NCI-H146 treated with DMSO at 0.1 percent for 48 hours (cell line): ENCODE measurements around the gene MGAT4A.
"Not testable (repeated sequence)": the region's sequence is repeated elsewhere in the genome, so short reads cannot be mapped to it uniquely, and the experiment has no call there.

ENCODE experiments used
- DNase-seq: peaks from one replicate; lab custom pipeline; 2025; ENCODE audit not compliant: unreplicated experiment; lab: John Stamatoyannopoulos, UW

Gene MGAT4A

DNA sequence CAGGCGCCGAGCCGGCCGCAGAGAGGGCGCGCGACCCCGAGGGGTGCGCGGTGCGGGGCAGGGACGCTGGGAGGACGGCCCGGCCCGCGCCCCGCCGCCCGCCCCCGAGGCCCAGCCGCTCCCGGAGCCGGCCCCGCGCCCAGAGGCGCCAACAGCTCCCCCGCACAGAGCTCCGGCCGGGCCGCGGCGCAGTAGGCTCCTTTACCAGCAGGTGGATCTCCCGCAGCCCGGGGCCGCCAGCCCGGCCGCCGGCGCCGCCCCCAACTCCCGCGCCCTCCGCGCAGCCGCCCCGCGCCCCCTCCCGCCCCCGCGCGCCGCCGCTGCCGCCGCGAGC is 258 bp downstream of the MGAT4A start:
- peak; percentile 46 for DNase-seq

DNA sequence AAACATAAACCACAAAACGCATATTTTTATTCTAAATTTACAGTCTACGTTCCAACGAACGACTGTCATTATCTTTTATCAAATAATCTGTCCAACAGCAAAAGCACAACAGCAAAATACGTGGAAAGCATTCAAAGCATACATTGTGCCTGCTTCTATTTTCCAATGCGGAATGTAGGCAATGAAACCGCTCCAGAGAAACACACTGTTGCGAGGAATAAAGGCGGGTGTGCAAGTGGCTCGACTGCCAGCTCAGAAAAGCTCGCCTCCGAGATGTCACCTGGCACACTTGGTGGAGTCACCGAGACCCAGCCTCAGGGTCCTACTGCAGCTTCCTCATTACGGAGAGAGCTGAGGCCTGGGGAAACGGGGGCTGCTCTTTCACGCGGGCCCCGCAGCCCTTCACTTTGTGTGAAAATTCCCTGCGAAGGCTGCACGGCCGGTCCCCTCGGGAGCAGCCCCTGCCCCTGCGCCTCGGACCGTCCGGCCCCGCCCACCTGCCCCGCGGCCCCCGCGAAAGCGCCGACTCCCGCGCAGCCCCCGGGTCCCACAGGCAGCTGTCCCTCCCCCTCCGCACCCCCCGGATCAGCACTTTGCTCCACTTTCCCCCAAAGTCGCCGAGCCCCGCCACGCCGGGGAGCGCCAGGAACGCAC is 752 bp downstream of the MGAT4A start:
- DNase-seq: peak; percentile 31

DNA sequence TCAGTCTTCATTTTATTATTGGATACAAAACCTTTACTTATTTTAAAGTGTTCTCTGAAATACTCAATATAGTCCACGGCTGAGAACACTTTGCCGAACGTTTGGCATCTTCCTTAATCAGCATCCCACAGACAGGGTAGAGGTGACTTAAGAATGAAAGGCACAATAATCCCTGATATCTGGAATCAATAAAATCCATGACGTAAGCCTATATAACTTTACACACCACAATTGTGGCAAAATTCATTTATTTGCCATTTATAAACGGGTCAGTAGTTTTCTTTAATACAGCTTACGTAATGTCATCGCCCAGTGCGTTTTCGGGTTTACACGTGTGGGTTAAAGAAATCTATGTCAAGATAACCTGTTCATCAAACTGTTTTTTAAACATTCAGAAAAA is 1.3 kb downstream of the MGAT4A start:
- DNase-seq: peak; percentile 35

DNA sequence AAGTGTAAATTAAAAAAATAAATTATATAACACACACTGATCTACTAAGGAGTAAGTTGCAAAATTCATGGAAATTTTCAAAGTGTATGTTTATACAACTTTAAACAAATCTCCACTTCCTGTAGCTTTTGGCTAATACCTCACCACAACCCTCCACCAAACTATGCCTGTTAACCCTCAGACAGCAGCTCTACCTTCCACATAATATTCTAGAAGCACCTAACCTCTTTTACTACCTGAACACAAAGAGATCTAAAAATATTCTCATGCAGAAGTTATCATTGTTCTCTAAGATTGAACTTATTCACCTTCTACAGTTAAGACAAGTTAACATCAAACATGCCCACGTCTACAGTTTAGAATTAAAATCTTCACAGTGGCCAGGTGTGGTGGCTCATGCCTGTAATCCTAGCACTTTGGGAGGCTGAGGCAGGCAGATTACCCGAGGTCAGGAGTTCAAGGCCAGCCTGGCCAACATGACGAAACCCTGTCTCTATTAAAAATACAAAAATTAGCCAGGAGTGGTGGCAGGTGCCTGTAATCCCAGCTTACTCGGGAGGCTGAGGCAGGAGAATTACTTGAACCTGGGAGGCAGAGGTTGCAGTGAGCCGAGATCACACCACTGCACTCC is 2.7 kb downstream of the MGAT4A start:
- not testable (repeated sequence) for DNase-seq

DNA sequence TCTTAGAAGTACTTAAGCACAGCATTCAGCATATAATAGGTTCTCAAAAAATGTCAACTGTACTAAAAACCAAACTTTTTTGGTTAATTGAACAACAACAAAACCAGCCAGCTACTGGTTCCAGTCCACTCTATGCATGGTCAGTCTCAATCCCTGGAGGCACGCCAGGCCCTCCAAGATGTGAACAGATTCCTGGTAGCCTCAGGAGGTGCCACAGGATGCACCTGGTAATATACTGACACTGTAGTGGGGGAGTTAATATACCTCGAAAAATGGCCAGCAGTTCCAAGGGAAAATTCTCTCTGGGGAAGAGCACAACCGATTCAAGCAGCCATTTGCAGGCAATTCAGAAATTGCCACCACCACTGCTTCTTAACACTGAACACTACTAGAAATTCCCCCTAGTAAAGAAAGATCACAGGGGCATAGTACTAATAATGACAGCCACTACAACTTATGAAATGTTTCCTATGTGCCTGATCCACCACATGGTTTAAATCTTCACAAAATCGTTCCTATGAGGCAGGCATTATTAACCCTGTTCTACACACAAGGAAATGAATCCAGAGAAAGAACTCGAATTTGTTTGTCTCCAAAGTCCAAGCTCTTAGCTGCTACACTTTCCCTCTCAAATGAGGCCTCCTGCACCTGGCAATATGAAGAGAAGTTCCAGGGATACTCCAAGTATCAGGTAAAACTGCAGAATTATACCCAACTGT is 3.4 kb downstream of the MGAT4A start:
- DNase-seq: no peak

DNA sequence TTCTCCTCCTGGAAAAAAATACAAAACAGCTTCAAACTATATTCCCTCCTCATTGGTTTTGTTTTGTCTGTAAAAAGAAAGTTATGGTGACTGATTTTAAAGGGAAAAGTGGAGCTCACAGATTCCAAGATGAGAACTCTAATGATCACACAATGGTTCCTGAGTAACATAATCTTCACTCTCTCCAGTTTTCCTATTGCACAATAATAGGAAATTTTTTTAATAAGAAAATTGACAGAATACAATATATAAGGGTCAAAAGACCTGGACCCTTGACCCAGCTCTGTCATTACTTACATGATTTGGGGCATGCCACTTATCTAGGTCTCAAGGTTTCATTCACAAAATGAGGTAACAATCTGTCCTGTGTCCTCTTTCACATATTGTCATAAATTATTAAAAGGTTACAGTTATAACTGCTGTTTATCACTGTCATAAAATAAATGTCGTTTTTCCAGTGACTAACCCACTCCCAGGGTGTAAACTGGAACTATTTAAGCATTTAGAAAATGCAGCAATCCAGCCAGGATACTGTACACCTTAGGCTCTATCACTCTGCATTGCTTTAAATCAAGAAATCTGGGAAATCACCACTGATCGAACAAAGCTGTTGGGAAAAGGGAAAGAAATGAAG is 4.1 kb downstream of the MGAT4A start:
- DNase-seq: no peak

DNA sequence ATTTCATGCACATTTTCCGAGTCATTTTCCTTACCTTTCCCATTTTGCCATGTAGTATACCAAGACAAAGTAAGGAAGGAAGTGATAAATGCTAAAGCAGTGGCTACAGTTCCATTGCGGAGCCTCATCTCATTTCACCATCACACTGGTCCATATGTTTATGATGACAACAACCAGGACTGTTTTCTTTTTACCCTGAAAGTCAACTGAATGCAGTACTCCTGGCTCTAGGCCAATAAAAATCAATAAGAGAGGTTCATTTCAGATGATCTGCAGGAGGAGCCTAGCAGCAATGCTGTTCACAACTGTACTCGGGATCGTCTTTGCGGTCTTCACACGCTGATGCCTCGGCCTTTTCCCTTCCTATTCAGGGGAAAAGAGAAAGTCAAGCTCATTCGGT is 4.7 kb downstream of the MGAT4A start:
- DNase-seq: no peak

DNA sequence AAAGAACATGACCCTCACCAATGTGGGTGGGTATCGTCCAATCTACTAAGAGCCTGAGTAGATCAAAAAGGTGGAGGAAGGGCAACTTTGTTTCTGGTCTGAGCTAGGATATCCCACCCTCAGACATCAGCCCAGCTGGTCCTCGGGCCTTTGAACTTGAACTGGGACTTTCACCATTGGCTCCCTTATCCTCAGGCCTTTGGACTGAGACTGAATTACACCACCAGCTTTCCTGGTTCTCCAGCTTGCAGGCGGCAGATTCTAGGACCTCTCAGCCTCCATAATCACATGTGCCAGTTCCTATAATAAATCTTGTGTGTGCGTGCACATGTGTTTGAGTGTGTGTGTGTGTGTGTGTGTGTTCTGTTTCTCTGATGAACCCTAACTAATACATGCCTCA is 10.6 kb downstream of the MGAT4A start:
- no peak for DNase-seq

DNA sequence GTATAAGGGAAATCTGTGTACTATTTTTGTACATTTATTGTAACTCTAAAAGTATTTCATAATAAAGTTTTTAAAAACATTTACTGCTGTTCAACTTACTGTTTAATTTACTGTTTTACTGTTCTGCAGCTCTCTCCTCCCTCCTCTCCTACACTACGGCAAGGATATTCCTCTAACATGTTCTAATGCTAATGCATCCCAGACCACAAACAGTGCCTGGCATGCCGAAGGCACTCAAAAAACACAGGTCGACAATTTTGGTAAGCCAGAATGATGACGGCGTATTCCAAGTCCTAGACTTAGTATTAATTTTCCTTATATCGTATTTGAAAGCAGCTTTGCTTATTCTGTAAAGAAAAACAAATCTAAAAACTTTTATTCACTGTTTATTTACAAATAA is 13.3 kb downstream of the MGAT4A start:
- no peak for DNase-seq

DNA sequence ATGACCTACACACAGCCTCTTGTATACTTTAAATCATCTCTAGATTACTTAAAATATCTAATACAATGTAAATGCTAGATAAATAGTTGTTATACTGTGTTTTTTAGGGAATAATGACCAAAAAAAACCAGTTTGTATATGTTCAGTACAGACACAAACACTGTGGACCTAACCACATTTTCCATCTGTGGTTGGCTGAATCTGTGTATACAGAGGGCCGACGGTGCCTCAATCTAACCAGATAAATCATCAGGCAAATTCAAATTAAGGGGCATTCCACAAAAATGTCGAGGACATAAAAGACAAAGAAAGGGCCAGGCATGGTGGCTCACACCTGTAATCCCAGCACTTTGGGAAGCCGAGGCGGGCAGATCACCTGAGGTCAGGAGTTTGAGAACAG is 14.1 kb downstream of the MGAT4A start:
- DNase-seq: no peak

DNA sequence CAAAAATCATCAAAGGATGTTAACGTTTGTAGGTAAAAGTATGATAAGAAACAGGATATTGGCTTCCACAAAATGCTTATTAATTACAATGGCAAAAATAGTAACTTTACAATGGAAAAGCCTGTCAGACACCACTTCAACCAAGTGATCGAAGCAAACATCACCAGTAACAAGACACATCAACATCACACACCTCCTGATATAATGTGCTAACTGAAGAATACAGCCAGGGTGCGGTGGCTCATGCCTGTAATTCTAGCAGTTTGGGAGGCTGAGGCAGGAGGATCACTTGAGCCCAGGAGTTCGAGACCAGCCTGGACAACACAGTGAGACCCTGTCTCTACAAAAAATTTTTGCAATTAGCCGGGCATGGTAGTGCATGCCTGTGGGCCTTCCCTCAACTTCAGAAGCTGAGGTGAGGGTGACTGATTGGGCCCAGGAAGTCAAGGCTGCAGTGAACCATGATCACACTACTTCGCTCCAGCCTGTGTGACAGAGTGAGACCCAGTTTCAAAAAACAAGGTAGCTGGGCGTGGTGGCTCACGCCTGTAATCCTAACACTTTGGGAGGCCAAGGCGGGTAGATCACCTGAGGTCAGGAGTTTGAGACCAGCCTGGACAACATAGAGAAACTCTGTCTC is 15.0 kb downstream of the MGAT4A start:
- DNase-seq: no peak

DNA sequence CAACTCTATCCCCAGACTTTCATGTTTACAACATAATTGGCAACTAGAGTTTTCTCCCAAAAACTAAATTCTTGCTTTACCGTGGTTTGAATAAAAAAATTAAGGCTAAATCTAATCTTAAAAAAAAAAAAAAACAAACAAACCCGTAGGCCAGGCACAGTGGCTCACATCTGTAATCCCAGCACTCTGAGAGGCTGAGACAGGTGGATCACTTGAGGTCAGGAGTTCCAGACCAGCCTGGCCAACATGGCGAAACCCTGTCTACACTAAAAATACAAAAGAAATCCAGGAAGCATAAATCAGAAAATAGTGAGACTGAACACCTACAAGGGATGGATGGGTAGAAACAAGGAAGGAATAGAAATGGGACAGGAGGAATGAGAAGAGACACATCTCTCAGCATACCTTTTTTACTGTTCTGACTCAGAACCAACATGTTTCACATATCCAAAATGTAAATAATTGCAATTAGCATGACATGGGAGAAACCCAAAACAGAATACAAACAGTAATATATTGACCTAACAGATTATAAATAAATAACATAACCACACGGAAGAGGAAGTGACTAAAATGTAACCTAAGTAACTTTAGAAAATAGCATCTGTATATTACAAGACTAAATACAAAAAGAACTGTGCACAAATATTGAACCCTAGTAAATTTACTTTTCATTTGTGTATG is 17.5 kb downstream of the MGAT4A start:
- DNase-seq: no peak

DNA sequence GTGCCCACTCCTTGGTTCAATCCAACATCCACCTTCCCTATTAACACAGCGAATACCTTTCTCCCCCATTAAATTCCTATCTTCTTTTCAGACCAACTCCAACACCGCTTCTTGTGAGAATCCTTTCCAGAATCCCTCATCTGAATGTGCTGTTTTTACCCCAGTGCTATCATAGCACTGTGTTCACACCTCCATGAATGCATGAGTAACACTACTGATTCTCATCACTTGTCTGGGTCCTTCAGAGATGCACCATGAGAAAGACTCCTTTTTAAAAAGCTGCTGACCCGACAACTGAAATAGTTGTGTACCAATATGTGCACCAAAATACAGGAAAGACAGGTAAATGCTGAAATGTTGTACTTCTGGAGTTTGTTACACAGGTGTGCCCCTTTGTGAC is 18.8 kb downstream of the MGAT4A start:
- no peak for DNase-seq

DNA sequence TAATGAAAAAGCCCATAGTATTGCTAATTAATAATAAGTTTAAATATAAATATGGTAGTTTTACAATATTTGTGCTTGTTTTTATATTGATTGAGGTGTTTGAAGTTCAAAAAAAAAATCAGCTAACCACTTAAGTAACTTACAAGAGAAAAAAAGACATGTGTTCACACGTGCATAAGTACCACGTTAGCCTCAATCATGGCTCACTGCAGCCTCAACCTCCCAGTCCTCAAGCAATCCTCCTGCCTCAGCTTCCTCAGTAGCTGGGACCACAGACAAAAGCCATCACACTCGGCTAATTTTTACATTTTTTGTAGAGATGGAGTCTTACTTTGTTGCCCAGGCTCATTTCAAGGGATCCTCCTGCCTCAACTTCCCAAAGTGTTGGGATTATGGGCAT is 19.4 kb downstream of the MGAT4A start:
- DNase-seq: no peak

DNA sequence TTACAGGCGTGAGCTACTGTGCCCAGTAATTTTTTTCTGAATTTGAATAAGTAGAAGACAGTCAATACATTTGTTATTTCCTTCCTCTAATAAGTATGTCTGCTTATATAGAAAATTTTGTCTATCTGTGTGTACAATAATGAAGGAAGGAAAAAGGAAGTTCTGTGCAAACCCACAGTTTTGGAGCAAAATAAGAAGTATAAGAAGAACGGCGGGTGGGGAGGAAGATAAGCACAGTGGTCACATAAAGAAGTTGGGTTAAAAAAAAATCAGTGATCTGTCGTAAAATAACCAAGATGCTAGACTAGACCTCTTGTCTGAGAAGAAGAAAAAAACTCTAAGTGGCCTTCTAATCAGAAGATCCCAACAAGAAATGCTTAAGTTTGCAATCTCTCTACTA is 20.2 kb downstream of the MGAT4A start:
- DNase-seq: no peak

DNA sequence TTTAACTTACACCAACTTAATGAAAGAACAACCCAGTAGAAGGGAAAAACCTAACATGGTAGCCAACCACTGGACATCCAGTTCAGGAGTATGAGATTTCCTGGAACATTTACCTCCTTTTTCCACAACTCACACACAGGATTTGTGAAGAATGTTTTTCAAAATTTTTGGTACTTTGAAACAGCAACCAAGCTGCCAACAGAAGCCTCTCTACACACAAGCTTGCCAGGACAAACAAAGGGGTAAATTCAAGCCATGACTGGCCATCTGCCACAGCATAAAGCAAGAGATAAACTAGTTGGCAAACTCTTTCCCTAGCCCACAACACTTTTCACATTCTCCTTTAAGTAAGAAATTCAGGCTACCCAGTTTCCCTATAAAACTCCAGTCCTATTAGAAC is 21.4 kb downstream of the MGAT4A start:
- DNase-seq: no peak

DNA sequence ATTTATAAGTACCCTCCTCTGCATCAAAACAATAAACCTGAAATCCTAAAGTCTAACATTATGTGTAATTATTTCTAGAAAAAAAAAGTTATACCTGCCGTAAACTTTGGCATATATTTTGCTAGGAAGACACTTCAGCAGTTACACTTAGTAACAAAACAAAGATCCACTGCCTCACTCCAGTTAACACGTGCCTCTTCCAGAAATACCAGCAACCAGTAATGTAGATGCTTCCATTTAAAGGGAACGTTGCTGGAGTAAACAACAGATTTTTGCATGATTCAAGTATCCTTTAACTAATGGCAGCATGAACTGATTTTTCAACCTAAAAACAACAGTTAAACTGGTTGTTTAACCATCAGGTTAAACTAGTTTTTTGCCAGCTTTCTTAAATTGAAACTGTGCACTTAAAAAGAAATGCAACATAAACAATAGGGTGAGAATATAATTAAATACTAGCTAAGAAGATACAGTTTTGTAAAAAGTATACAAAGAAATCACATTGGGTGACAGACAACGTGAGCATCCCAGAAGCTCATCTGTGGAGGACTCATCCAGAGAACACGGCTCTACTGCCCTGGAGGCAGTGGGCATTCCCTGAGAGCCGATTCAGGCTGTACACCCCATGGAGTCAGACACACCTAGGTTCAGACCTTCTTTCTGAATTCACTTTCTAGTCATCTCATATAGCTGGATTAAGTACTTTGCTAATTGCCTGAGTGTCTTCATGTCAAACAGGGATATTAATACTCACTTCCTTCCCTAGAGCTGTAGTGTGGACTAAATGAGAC is 22.3 kb downstream of the MGAT4A start:
- DNase-seq: no peak

DNA sequence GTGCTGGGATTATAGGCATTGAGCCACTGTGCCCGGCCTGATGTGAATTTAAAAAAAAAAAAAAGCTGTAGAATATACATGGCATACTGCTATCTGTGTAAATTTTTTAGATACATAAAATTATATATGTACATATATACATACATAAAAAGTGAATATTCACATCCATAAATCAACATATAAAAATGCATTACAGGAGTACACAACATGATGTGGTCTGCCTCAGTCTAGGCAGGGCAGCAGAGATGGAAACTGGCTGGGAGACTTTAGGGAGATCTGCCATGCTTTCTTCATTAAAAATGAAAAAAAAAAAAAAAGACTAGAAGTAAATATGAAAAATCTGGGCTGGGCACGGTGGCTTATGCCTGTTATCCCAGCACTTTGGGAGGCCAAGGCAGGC is 24.3 kb downstream of the MGAT4A start:
- DNase-seq: no peak

DNA sequence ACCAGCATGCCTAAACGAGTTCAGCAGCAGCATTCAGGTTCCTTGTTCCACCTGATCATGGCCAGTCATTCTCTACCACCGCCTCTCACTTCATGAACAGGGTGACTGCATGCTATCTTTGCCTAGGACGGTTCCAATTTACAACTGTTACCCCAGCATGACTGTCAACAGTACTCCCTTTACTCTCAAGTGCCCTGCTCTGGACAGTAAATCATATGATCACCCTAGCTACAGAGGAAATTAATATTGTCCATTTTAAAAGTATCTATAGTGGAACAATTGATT is 25.7 kb downstream of the MGAT4A start:
- peak; percentile 57 for DNase-seq

DNA sequence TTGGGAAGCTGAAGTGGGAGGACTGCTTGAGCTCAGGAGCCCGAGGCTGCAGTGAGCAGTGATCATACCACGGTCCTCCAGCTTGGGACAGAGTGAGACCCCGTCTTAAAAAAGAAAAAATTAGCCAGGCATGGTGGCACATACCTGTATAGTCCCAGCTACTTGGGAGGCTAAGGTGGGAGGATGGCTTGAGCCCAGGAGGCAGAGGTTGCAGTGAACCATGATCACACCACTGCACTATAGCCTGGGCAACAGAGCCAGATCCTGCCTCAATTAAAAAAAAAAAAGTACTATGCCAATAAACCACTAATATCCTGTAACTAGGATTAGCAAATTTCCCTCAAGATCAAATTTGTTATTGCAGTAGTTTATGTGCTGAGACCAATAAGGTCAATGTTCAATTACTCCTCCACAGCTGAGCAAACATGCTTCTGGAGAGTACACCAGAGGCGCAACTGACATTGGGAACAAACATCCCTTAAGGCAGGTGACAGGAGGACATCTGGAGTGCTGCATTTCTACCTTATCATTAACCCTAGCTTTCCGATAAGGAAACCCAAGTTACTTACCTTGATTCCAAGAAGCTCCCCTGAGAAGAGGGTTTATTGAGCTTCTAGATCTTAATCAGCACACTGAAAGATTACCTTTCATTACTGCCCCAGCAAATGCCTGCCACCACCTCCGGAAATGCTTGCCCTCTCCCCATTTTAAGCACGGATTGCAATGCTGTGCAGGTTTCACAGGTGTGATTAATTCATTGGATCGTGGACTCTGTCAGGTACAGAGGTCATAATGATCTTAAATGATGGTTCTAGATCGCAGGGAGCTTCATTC is 26.2 kb downstream of the MGAT4A start:
- peak; percentile 92 for DNase-seq
